NCI-H1417 (cell line): ENCODE measurements around the gene TAOK3.
"Not testable (repeated sequence)": the region's sequence is repeated elsewhere in the genome, so short reads cannot be mapped to it uniquely, and the experiment has no call there.

Experiments
- DNase-seq, 3 experiments: peaks; one replicate each; lab custom pipeline; 2025; lab: John Stamatoyannopoulos, UW

Gene TAOK3

DNA sequence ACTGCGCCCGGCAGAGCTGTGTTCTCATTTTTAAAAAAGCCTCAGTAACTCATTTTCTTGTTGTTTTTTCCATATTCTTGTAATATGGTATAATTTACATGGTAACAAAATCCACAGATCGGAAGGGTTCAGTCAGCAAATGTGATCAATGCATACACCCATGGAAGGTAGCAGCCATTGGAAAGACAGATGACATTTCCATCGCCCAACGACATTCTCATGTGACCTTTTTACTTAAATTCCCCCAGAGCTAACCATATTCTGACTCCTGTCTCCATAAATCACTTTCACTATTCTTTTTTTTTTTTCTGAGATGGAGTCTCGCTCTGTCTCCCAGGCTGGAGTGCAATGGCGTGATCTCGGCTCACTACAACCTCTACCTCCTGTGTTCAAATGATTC lies 231.9 kb downstream of the TAOK3 start:
- no peak for DNase-seq

DNA sequence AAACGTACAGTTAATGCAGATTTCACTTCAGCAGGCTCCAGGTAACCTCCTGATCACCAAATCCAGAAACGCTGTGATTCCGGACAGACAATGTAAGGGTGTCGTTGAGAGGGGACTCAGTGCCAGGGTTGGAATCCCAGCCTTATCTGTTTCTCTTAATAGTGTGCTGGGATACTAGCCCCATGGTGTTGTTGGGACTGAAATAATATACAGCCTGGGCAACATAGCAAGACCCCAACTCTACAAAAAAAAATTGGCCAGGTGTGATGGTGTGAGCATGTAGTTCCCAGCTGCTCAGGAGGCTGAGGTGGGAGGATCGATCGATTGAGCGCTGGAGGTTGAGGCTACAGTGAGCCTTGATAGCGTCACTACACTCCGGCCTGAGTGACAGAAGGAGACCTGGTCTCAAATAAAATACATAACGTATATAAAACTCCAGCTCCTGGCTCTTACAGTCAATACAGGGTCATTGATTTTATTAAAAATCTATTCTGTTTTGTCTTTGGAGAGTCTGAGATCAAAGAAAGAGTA lies 235.5 kb downstream of the TAOK3 start:
- peak in 1 of 3 experiments; percentile 39 for DNase-seq

DNA sequence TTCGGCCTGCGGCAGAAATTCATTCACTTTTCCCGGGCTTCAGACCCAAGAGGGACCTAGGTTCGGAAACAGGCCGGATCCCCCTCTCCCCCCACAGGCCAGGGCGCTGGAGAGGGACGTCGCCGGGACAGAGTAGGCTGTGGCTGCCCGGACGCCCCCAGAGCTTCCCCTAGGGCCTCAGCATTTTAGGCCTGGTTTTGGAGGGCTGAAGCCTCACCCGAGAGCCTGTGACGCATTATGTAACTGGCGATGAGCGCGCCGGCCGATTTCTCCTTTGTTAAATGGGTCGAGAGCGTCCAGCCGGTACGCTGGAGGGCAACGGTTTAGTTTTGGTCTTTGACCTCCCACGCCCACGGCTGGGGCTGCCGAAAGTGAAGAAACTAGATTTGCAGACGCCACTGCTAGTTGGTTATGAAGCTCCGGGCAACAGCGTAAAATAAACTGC lies 236.1 kb downstream of the TAOK3 start:
- DNase-seq = peak in 2 of 3 experiments; percentile 67 to 79

DNA sequence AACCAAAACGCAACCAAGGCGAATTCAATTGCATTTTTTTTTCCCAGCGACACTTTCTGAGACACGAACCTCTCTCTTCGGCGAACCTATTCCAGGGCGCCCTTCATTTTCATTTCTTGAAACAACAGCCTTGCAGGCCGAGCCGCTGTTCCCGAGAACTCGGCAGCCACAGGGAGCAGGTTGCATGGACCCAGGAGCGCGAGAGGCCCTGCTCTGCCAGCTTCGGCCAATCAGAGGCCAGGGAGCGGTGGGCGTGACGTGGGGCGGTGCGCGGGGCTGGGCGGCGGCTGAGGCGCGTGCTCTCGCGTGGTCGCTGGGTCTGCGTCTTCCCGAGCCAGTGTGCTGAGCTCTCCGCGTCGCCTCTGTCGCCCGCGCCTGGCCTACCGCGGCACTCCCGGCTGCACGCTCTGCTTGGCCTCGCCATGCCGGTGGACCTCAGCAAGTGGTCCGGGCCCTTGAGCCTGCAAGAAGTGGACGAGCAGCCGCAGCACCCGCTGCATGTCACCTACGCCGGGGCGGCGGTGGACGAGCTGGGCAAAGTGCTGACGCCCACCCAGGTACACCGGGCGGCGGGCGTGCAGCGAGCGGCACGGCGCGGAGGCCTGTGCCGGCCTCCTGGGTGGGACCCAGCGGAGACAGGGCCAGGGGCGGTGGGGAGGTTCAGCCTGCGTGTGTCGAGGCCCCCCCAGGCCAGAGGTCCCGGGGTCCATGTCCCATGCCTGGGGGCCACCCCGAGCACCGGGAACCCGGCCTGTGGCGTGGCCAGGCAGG lies 236.7 kb downstream of the TAOK3 start, which contains the start of gene PEBP1:
TSS of gene PEBP1 (plus strand) at position 337 of the 771 bp plus-strand sequence. CDS start at position 423, 86 bp downstream.
- peak; percentile 94 to 96 (median 96) for DNase-seq

DNA sequence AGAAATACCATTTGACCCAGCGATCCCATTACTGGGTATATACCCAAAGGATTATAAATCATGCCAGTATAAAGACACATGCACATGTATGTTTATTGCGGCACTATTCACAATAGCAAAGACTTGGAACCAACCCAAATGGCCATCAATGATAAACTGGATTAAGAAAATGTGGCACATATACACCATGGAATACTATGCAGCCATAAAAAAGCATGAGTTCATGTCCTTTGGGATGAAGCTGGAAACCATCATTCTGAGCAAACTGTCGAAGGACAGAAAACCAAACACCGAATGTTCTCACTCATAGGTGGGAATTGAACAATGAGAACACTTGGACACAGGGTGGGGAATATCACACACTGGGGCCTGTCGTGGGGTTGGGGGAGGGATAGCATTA lies 243.3 kb downstream of the TAOK3 start:
- not testable (repeated sequence) for DNase-seq

DNA sequence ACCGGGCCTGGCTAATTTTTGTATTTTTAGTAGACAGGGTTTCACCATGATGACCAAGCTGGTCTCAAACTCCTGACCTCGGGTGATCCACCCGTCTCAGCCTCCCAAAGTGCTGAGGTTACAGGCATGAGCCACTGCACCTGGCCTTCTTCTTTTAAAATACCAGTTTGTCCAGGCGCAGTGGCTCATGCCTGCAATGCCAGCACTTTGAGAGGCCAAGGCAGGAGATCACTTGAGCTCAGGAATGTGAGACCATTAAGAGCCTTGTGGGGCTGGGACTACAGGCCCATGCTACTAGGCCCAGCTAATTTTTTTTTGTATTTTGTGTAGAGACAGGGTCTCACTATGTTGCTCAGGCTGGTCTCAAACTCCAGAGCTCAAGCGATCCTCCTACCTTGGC lies 244.8 kb downstream of the TAOK3 start:
- DNase-seq = no peak

DNA sequence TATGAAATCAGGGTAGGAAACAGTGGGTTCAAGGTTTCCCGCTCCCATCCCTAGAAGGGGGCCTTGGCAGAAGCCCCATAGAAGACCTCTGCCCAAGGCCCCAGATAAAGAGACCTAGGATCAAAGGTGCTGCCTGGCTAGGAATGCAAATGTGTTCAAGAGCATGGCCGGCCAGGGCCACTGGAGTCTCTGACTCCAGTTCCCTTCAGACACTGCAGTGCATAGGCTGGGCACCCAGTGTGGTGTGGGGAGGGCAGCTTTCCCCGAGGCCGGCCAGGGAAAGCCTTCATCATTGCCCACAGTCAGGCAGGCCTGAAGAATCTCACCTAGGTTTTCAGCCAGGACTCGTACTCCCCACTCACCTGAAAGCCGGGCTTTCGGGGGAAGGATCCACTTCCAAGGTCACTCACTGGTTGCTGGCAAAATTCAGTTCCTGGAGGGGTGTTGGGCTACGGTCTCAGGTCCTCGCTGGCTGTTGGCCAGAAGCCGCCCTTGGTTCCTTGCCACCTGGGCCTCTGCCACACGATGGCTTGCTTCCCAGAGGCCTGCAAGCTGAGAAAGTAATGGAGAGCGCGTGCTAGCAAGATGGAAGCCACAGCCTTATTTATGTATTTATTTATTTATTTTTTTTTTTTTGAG lies 246.5 kb downstream of the TAOK3 start:
- no peak for DNase-seq

DNA sequence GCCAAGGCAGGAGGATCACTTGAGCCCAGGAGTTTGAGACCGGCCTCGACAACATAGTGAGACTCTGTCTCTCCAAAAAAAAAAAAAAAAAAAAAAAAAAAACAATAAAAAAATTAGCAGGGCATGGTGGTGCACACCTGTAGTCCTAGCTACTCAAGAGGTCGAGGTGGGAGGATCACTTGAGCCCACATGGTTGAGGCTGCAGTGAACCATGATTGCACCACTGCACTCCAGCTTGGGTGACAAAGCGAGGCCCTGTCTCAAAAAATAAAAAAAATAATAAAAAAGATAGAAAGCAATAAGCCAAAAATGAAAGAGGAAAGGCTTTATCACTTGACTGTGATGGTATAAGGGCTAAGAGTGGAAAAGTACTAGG lies 247.0 kb downstream of the TAOK3 start:
- no peak for DNase-seq

DNA sequence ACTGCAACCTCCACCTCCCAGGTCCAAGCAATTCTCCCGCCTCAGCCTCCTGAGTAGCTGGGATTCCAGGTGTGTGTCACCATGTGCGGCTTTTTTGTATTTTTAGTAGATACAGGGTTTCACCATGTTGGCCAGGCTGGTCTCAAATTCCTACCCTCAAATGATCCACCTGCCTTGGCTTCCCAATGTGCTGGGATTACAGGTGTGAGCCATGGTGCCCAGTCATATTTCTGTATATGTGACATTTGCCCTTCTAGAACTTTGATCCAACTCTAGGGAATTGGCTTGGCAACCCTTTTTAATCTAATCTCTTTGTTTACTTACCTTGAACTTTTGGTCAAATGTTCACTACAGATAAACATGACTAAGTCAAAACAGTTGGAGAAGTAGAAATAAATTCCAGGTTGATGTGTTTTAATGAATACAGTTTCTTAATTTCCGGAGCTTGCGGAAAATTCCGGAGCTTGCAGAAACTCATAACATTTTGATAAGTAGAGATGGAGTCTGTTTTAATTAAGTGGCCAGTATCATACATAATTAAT lies 248.3 kb downstream of the TAOK3 start:
- no peak for DNase-seq

DNA sequence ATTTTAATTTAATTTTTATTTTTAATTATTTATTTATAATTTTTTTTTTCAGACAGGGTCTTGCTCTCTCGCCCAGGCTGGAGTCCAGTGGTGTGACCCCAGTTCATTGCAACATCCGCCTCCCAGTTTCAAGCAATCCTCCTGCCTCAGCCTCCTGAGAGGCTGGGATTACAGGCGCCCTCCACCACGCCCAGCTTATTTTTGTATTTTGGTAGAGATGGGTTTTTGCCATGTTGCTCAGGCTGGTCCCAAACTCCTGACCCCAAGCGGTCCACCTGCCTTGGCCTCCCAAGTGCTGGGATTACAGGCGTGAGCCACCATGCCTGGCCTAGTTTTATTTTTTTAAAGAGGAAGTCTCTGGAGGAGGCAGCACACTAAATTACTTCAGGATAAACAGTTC lies 250.4 kb downstream of the TAOK3 start:
- no peak for DNase-seq

DNA sequence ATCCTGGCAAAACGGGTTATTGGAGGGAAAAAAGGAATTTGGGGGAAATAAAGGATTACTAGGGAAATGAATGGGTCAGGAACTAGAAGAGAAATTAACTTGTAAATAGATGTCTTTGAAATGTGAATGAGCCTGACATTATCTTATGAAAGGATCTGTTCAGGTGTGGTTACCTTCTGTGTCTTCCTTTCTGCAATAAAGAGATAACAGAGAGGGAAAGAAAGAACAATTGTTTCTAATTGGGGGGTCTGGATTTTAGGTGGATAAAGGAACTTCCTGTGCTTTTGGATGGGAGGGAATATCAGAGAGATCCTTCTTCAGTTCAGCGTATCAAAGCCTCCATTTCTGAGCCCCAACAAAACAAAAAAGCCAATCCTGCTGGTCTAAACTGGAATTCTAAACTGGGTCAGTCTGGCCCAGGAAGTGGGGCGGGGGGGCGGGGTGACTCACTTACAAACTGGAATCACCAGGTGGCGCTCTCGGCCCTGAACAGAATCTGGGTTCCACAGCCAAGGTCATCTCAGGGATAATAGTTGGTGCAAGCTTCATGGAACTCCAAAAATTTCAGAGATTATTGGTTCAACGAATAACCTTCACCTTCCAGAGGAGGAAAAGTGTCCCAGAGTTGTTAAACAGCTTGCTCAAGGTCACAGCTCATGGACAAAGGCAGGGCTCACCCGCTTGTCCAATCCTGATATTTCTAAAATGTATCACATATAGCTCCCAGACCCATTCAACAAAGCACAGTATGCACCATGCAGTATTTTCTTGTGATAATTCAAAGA lies 251.9 kb downstream of the TAOK3 start:
- DNase-seq = peak; percentile 58 to 78 (median 77)

DNA sequence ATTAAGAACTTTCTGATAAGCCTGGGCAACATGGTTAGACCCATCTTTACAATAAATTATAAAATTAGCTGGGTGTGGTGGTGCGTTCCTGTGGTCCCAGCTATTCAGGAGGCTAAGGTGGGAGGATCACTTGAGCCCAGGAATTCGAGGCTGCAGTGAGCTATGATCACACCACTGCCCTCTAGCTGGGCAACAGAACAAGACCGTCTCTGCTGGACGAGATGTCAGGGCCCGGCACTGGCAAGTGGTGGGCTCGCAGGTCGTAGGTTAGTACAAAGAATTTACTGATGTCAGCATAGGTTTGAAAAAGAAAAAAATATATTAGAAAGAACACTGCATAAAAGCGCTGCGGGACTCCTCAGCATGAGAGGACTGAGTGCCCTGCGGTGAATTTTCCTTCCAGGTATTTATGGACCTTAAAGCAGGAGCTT lies 253.2 kb downstream of the TAOK3 start:
- no peak for DNase-seq

DNA sequence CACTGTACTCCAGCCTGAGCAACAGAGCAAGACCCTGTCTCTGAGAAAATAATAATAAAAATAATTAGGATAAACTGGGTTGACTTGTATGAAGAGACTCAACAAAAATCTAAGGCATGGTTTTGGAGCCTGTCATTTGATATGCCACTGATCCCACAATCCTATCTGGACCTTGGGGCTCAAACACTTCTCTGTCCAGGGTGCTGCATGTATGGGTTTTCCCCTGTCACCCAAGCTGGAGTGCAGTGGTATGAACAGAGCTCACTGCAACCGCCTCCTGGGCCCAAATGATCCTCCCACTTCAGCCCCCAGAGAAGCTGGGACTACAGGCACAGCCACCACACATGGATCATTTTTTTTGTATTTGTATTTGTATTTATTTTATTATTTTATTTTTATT lies 263.6 kb downstream of the TAOK3 start:
- no peak for DNase-seq

DNA sequence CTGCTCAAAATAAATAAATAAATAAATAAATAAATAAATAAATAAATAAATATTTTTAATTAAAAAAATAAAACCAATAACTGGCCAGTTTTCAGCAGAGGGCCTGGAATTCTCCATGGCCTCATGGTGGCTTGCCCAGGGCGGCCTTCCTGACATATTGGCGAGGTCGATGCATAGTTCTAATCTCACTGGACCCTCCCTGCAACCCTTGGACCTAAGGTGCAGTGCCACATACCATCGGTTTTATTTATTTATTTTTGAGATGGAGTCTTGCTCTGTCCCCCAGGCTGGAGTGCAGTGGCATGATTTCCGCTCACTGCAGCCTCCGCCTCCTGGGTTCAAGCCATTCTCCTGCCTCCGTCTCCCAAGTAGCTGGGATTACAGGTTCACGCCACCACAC lies 265.0 kb downstream of the TAOK3 start:
- DNase-seq = no peak

DNA sequence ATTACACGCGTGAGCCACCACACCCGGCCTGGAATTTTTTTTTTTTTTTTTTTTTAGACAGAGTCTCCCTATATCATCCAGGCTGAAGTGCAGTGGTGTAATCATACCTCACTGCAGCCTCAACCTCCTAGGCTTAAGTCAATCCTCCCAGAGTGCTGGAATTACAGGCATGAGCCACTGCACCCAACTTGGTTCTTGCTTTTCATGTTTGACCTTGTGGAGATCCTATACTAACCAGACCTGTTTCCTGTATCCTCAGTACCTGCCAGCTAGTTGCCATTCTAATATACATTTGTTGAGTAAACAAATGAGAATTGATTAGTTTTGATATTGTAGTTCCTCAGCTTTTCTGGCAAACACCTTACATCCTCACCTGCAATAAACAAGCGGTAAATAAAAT lies 265.7 kb downstream of the TAOK3 start:
- no peak for DNase-seq

DNA sequence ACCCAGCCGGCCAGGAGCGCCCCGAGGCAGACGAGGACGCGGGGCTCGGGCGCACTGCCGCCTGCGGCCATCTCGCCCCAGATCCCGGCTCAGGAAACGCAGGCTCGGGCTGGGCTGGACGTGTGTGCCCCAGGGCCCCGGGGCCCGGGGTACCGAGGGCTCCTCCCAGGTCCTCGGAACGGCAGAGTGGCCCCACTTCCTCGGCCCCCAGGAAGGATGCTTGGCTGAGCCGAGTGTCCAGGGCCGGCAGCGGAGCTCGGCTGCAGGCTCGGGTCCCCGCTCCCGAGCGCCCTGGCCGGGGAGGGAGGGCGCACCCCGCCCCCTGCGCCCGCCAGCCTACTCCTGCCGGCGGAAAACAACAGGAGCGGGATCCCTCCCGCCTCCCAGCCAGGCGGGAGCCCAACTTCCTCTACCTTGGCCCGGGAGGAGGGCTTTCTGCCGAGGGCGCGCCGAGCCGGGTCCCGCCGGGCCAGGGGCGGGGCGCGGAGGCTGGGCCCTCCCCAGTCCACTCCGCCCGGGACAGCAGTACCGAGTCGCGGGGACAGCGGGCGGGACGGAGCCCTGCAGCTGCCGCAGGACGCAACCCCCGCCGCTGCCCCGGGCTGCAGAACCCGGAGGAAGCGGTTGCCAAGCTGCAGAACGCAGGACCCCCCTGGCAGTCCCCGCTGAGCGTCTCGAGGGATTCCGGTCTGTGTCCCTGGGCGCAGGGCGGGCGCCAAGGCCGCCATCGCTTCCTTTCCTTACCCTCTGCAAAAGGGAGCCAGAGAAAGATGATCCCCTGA lies 268.9 kb downstream of the TAOK3 start, which contains the start of gene VSIG10:
TSS of gene VSIG10 (minus strand) at position 411 of the 782 bp plus-strand sequence. CDS start at position 71, 340 bp downstream.
- peak; percentile 66 to 87 (median 87) for DNase-seq

DNA sequence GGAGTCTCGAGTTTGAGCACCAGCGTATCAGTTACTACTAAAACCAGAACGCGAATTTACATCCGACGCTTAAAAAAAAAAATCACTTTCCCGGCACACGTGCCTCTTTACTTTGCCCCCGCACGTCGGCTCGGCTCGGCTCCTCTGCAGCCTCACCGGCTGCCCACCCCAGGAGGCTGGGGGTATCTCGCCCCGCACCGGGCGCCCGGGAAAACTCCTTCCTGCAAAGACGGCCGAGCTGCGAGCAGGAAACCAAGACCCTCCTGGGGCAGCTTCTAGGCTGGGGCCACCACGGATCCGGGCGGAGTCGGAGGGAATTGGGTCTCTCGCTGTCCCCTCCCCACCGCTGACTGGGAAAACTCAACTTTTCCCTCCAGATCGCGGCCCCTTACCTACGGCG lies 269.5 kb downstream of the TAOK3 start:
- peak in 2 of 3 experiments; percentile 50 to 81 for DNase-seq

DNA sequence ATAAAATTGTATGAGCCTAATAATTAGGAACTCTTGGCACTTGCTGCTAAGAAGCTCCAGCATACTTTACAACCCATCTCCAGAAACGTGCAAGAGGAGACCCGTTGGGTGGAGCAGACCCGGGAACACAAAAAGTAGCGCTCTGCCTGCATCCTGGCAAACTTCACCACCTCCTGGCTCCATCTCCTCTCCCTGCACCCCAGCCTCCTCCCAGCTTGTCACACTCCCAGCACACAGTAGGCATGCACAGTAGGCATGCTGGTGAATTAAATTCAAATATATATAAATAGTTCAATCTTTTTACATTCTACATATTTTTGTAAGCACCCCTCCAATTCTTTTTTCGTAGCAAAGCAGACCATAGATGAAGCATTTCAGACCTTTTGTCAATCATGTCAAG lies 270.1 kb downstream of the TAOK3 start:
- DNase-seq = no peak

DNA sequence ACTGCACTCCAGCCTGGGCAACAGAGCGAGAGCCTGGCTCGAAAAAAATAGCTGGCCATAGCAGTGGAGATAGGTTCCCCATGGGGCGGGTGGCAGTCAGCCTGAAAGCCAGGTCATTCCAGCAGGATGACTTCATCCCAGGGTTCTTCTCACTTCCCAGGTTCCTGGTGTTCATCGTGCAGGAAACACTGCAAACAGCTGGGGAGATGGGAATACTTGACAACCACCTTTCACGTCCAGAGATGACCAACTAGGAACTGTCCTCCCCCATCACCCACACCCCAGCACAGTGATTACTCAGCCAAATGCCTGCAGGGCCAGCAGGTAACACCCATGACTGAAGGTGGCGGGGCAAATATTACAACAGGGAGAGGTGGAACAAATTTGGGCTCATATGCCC lies 270.6 kb downstream of the TAOK3 start:
- DNase-seq = no peak

DNA sequence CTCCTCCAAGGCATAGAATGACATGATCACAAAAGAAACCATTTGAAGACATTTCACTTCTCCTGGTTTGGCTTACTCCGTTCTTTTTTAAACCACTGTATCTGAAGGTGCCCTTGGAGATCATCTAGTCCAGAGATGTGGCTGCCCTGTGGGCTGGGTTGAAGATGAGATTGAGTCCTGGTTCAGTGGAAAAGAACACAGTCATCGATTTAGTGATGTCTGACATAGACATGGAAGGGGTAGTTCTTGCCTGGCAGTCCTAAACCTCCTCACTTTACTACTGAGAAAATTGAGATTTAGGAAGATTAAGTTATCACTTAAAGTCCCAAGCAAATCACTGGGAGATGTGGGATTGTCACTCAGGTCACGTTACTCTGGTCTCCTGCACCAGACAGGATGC lies 271.7 kb downstream of the TAOK3 start:
- DNase-seq = no peak
